Liver (tissue), 9 donors: ENCODE measurements around the gene ERC2. TPM values are rescaled to one million over a fixed set of nuclear protein-coding genes. Genes with fewer than 3 reads are reported as not detected.

Experiments used
- DNase-seq: peaks from one replicate; pipeline ENCODE4 v3.0.0-alpha.2; 2017; ENCODE audit warnings: low spot score
- H3K27ac ChIP-seq, 2 donors: one replicate each; pipeline ENCODE4 v1.7.0; 2013; ENCODE audit warnings: inconsistent platforms in 2 of 2, low read length in 2 of 2, control low read depth in 1 of 2, low read depth in 1 of 2, mild to moderate bottlenecking in 1 of 2
- H3K27me3 ChIP-seq, 4 donors: one replicate each; pipeline versions ENCODE4 v1.6.1 to v1.7.0; 2013; ENCODE audit warnings: low read length in 3 of 4, inconsistent platforms in 1 of 4, mild to moderate bottlenecking in 1 of 4, moderate library complexity in 1 of 4; ENCODE audit not compliant: control insufficient read depth in 4 of 4, insufficient read depth in 4 of 4
- H3K36me3 ChIP-seq, 4 donors: one replicate each; pipeline versions ENCODE4 v1.6.1 to v1.7.0; 2013; ENCODE audit warnings: low read length in 3 of 4, mild to moderate bottlenecking in 3 of 4, low read depth in 1 of 4, moderate library complexity in 1 of 4; ENCODE audit not compliant: control insufficient read depth in 4 of 4, insufficient read depth in 3 of 4
- H3K4me1 ChIP-seq, 4 donors: one replicate each; pipeline versions ENCODE4 v1.6.1 to v1.7.0; 2013; ENCODE audit warnings: low read length in 3 of 4, mild to moderate bottlenecking in 3 of 4, moderate library complexity in 1 of 4; ENCODE audit not compliant: control insufficient read depth in 4 of 4, insufficient read depth in 4 of 4
- H3K4me3 ChIP-seq, 3 donors: one replicate each; pipeline versions ENCODE4 v1.6.1 to v1.7.0; 2013; ENCODE audit warnings: low read length in 3 of 3, control low read depth in 1 of 3, low read depth in 1 of 3, mild to moderate bottlenecking in 1 of 3
- H3K9ac ChIP-seq, 2 donors: one replicate each; pipeline ENCODE4 v1.7.0; 2013; ENCODE audit warnings: low read length in 2 of 2, mild to moderate bottlenecking in 2 of 2, moderate library complexity in 2 of 2, control low read depth in 1 of 2, low read depth in 1 of 2
- H3K9me3 ChIP-seq, 4 donors: one replicate each; pipeline versions ENCODE4 v1.6.1 to v1.7.0; 2013; ENCODE audit warnings: low read length in 3 of 4; ENCODE audit not compliant: control insufficient read depth in 4 of 4
- ATF3 ChIP-seq: IDR thresholded peaks from 2 replicates; pipeline ENCODE4 v1.6.1; 2016; ENCODE audit warnings: antibody characterized with exemption
- EGR1 ChIP-seq, 2 donors: IDR thresholded peaks; 2 replicates each; pipeline ENCODE4 v1.6.1; 2016 to 2018; ENCODE audit warnings: antibody characterized with exemption in 2 of 2, low read depth in 2 of 2
- FOXA1 ChIP-seq: IDR thresholded peaks from 2 replicates; pipeline ENCODE4 v1.6.1; 2016; ENCODE audit warnings: antibody characterized with exemption
- FOXA2 ChIP-seq: IDR thresholded peaks from 2 replicates; pipeline ENCODE4 v1.6.1; 2016; ENCODE audit warnings: antibody characterized with exemption
- GABPA ChIP-seq, 2 donors: IDR thresholded peaks in 1 of 2; conservative IDR thresholded peaks in 1 of 2; 2 replicates each; pipeline ENCODE4 v1.6.1; 2016; ENCODE audit warnings: antibody characterized with exemption in 2 of 2, mild to moderate bottlenecking in 1 of 2, moderate library complexity in 1 of 2
- HNF4A ChIP-seq, 2 donors: conservative IDR thresholded peaks; 2 replicates each; pipeline ENCODE4 v1.6.1; 2016; ENCODE audit warnings: antibody characterized with exemption in 2 of 2, mild to moderate bottlenecking in 2 of 2
- HNF4G ChIP-seq: IDR thresholded peaks from 2 replicates; pipeline ENCODE4 v1.6.1; 2016; ENCODE audit warnings: antibody characterized with exemption
- NR2F2 ChIP-seq: IDR thresholded peaks from 2 replicates; pipeline ENCODE4 v1.6.1; 2016; ENCODE audit warnings: antibody characterized with exemption
- REST ChIP-seq: IDR thresholded peaks from 2 replicates; pipeline ENCODE4 v1.6.1; 2016; ENCODE audit warnings: antibody characterized with exemption, mild to moderate bottlenecking
- TAF1 ChIP-seq: conservative IDR thresholded peaks from 2 replicates; pipeline ENCODE4 v1.6.1; 2016; ENCODE audit warnings: antibody characterized with exemption, mild to moderate bottlenecking
- WGBS: extraction: QIAGEN DNeasy Blood & Tissue Kit; methylation state at CpG from one replicate; pipeline ENCODE4 v1.1.7; 2013; 5-methylcytosine and 5-hydroxymethylcytosine counted together
- polyA plus RNA-seq, 2 donors: library from polyadenylated mRNA; stranded (reverse) in 1 of 2; unstranded in 1 of 2; fragments of 200-250 nt in 1 of 2; fragments of >200 nt in 1 of 2; fragmentation: Nextera tagmentation in 1 of 2; extraction: Ambion mirVana in 1 of 2; gene quantifications; one replicate each; pipeline versions ENCODE4 v1.2.1 to v1.2.3, GENCODE V29; 2013 to 2015
- total RNA-seq, 2 donors: library from RNA; depleted of rRNA; stranded (reverse); fragments of >200 nt; gene quantifications; one replicate each; pipeline ENCODE4 v1.2.3, GENCODE V29; 2014
- TF ChIP-seq, protein P1 (sequence below): IDR thresholded peaks from 2 replicates; pipeline ENCODE4 v1.6.1; 2016; ENCODE audit warnings: antibody characterized with exemption
- donor health status: healthy.
- donor health status: healthy.
- donor health status: healthy.
- donor health status: healthy.
- donor health status: healthy.

The ERC2 gene
- total and polyA plus RNA-seq, 4 donors = 0.14 to 0.25 TPM; not detected in 2

- DNase-seq = no peak
- H3K27ac ChIP-seq = no peak overlapping the region
- no peaks in the 10 kb centered on the region for H3K27me3 ChIP-seq
- WGBS = 87% methylated on average over 2 of the region's 2 CpGs
- no peaks in the 10 kb centered on the region for H3K9me3 ChIP-seq
- H3K36me3 ChIP-seq = no peaks in the 10 kb centered on the region
- TF ChIP-seq EGR1 (IDR thresholded peaks at IDR 0.05; ENCODE audit: low read depth in 2 of 2) (no peak), ATF3 (no peak), HNF4G (no peak), FOXA2 (no peak), HNF4A (conservative IDR thresholded peaks at IDR 0.05) (no peak), REST (no peak)
- no peak overlapping the region for H3K4me3 ChIP-seq
- H3K4me1 ChIP-seq = no peaks in the 10 kb centered on the region
- no peak overlapping the region for H3K9ac ChIP-seq
Measured at GRCh38 chr3:55662683-55663082, 805.6 kb downstream of the ERC2 start.

- TF ChIP-seq REST (no peak), TAF1 (no peak), FOXA2 (no peak), GABPA (IDR thresholded peaks at IDR 0.05 in 1 of 2, conservative IDR thresholded peaks at IDR 0.05 in 1 of 2) (no peak)
- no peaks in the 10 kb centered on the region for H3K4me1 ChIP-seq
- H3K4me3 ChIP-seq = no peak overlapping the region
- whole genome bisulfite sequencing = 63% methylated on average over 4 of the region's 4 CpGs
- H3K36me3 ChIP-seq = no peaks in the 10 kb centered on the region
- H3K9me3 ChIP-seq = no peaks in the 10 kb centered on the region
- H3K9ac ChIP-seq = no peak overlapping the region
- no peak overlapping the region for H3K27ac ChIP-seq
- no peaks in the 10 kb centered on the region for H3K27me3 ChIP-seq
- no peak for DNase-seq
Measured at GRCh38 chr3:55661571-55661970, 806.7 kb downstream of the ERC2 start.

GRCh38 chr3:55661141-55661540, 807.1 kb downstream of the ERC2 start:
- H3K36me3 ChIP-seq = no peaks in the 10 kb centered on the region
- 38% methylated on average over 4 of the region's 4 CpGs for WGBS
- TF ChIP-seq FOXA2 (no peak), HNF4G (no peak), GABPA (IDR thresholded peaks at IDR 0.05 in 1 of 2, conservative IDR thresholded peaks at IDR 0.05 in 1 of 2) (no peak), TAF1 (no peak), FOXA1 (no peak), REST (no peak), NR2F2 (no peak)
- TF ChIP-seq, protein P1, sequence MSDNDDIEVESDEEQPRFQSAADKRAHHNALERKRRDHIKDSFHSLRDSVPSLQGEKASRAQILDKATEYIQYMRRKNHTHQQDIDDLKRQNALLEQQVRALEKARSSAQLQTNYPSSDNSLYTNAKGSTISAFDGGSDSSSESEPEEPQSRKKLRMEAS = no peak
- no peaks in the 10 kb centered on the region for H3K27me3 ChIP-seq
- H3K9me3 ChIP-seq = no peaks in the 10 kb centered on the region
- no peak overlapping the region for H3K27ac ChIP-seq
- H3K9ac ChIP-seq = no peak overlapping the region
- no peaks in the 10 kb centered on the region for H3K4me1 ChIP-seq
- H3K4me3 ChIP-seq = no peak overlapping the region
- no peak for DNase-seq
